ENCODE results near the gene XDH. TPM values are rescaled to one million over a fixed set of nuclear protein-coding genes. Genes with fewer than 3 reads are reported as not detected.

The XDH gene
- total RNA-seq, 1 experiment from 2014 or later = 47.5 TPM

GRCh38 chr2:31382452-31383120 lies 32.0 kb downstream of the XDH start:
- DNase-seq (ENCODE audit: unreplicated experiment) = no peak
- no TSS peak for BruUV-seq (replicated peaks)
- TF ChIP-seq, protein P1, sequence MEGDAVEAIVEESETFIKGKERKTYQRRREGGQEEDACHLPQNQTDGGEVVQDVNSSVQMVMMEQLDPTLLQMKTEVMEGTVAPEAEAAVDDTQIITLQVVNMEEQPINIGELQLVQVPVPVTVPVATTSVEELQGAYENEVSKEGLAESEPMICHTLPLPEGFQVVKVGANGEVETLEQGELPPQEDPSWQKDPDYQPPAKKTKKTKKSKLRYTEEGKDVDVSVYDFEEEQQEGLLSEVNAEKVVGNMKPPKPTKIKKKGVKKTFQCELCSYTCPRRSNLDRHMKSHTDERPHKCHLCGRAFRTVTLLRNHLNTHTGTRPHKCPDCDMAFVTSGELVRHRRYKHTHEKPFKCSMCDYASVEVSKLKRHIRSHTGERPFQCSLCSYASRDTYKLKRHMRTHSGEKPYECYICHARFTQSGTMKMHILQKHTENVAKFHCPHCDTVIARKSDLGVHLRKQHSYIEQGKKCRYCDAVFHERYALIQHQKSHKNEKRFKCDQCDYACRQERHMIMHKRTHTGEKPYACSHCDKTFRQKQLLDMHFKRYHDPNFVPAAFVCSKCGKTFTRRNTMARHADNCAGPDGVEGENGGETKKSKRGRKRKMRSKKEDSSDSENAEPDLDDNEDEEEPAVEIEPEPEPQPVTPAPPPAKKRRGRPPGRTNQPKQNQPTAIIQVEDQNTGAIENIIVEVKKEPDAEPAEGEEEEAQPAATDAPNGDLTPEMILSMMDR (IDR thresholded peaks at IDR 0.05; ENCODE audit: unreplicated experiment) = no peak
- Mint-ChIP-seq H3K27ac (ENCODE audit: low read depth, unreplicated experiment) (peak overlapping the region; percentile 99), H3K4me3 (ENCODE audit: unreplicated experiment) (no peak overlapping the region), H3K9me3 (ENCODE audit: unreplicated experiment) (no peaks in the 10 kb centered on the region), H3K27me3 (ENCODE audit: insufficient read depth, unreplicated experiment) (no peaks in the 10 kb centered on the region), H3K4me1 (ENCODE audit: insufficient read depth, unreplicated experiment) (peaks cover 30% of the 10 kb centered on the region), H3K36me3 (ENCODE audit: insufficient read depth, unreplicated experiment) (peaks cover 38% of the 10 kb centered on the region)
- POLR2A ChIA-PET = interaction anchor here (0.8 to 5.0 kb wide), 4 partner anchors 14 to 30 kb away, joined by 3 to 36 read pairs (median 19); partner anchors contain the start of gene XDH
- CTCF ChIA-PET = interaction anchor here (0.6 to 3.7 kb wide), 12 partner anchors 9 to 1132 kb away, joined by 3 to 11 read pairs (median 4); partner anchors contain the start of gene XDH
- intact Hi-C loops (cut with micrococcal nuclease) = no loop called here

DNA sequence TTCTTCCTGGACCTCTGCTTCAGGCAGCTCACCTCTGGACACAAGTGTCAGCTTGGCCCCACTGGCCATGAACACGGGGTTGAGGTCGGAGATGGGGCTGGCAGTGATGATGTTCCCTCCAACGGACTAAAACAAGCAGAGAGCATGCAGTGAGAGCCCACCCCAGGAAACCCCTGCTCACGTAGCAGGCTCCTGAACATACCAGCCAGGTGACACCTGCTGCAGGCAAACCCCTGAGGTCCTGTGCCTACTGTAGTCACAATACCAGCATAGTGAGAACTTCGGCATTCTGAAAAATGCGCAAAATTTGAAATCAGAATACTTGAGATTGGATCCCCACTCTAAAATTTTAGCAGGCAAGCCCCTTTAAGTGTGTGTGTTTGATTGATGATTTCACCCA lies 32.9 kb downstream of the XDH start:
- BruUV-seq (replicated peaks) = no TSS peak
- H3K4me1 Mint-ChIP-seq (ENCODE audit: insufficient read depth, unreplicated experiment) = peaks cover 30% of the 10 kb centered on the region
- H3K9me3 Mint-ChIP-seq (ENCODE audit: unreplicated experiment) = no peaks in the 10 kb centered on the region
- TF ChIP-seq, protein P1 (IDR thresholded peaks at IDR 0.05; ENCODE audit: unreplicated experiment) = no peak
- peaks cover 32% of the 10 kb centered on the region for H3K36me3 Mint-ChIP-seq (ENCODE audit: insufficient read depth, unreplicated experiment)
- POLR2A ChIA-PET = interaction anchor here (1.0 kb wide), 1 partner anchor 15 kb away, joined by 4 read pairs; no protein-coding TSS in a partner anchor
- no peak overlapping the region for H3K4me3 Mint-ChIP-seq (ENCODE audit: unreplicated experiment)
- DNase-seq (ENCODE audit: unreplicated experiment) = no peak
- CTCF ChIA-PET = interaction anchor here (0.7 to 1.4 kb wide), 5 partner anchors 10 to 29 kb away, joined by 3 to 4 read pairs (median 4); no protein-coding TSS in a partner anchor
- no peaks in the 10 kb centered on the region for H3K27me3 Mint-ChIP-seq (ENCODE audit: insufficient read depth, unreplicated experiment)
- H3K27ac Mint-ChIP-seq (ENCODE audit: low read depth, unreplicated experiment) = no peak overlapping the region
- intact Hi-C loops (cut with micrococcal nuclease) = no loop called here

DNA sequence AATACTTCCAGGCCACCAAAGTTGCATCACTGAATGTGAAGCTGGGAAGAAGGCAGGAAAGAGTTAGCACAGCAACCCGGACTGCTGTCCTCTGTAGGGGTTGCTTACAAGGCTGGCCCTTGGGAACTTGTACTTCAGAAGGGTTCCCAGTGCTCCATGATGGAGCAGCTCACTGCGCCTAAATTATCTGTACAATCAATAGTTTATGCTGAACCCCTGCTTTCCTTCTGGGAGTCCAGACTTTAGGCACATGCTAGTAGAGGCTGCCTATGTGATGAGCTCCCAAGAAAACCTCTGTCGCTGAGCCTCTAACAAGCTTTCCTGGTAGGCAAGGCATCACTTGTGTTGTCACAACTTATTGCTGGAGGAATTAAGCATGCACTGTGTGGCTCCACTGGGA lies 34.3 kb downstream of the XDH start:
- CTCF ChIA-PET = no interaction called here
- Mint-ChIP-seq H3K4me1 (ENCODE audit: insufficient read depth, unreplicated experiment) (peaks cover 26% of the 10 kb centered on the region), H3K36me3 (ENCODE audit: insufficient read depth, unreplicated experiment) (peaks cover 38% of the 10 kb centered on the region), H3K9me3 (ENCODE audit: unreplicated experiment) (no peaks in the 10 kb centered on the region), H3K4me3 (ENCODE audit: unreplicated experiment) (no peak overlapping the region), H3K27ac (ENCODE audit: low read depth, unreplicated experiment) (no peak overlapping the region), H3K27me3 (ENCODE audit: insufficient read depth, unreplicated experiment) (no peaks in the 10 kb centered on the region)
- BruUV-seq (replicated peaks) = no TSS peak
- TF ChIP-seq, protein P1 (IDR thresholded peaks at IDR 0.05; ENCODE audit: unreplicated experiment) = no peak
- no peak for DNase-seq (ENCODE audit: unreplicated experiment)
- POLR2A ChIA-PET = interaction anchor here (2.0 kb wide), 1 partner anchor 13 kb away, joined by 6 read pairs; no protein-coding TSS in a partner anchor
- intact Hi-C loops (cut with micrococcal nuclease) = no loop called here

- ChIA-PET CTCF (no interaction called here), POLR2A (interaction anchor here (1.0 to 2.0 kb wide), 2 partner anchors 13 to 35 kb away, joined by 3 to 6 read pairs; partner anchors contain the start of gene XDH)
These were observed 34.8 kb downstream of the XDH start for GRCh38 chr2:31379747-31380146.

More at GRCh38 chr2:31379747-31380146, 34.8 kb downstream of the XDH start:
- Mint-ChIP-seq H3K36me3 (ENCODE audit: insufficient read depth, unreplicated experiment) (peaks cover 38% of the 10 kb centered on the region), H3K4me1 (ENCODE audit: insufficient read depth, unreplicated experiment) (peaks cover 21% of the 10 kb centered on the region), H3K9me3 (ENCODE audit: unreplicated experiment) (no peaks in the 10 kb centered on the region), H3K27ac (ENCODE audit: low read depth, unreplicated experiment) (no peak overlapping the region), H3K27me3 (ENCODE audit: insufficient read depth, unreplicated experiment) (no peaks in the 10 kb centered on the region), H3K4me3 (ENCODE audit: unreplicated experiment) (no peak overlapping the region)
- intact Hi-C loops (cut with micrococcal nuclease) = no loop called here
- TF ChIP-seq, protein P1 (IDR thresholded peaks at IDR 0.05; ENCODE audit: unreplicated experiment) = no peak
- no peak for DNase-seq (ENCODE audit: unreplicated experiment)
- no TSS peak for BruUV-seq (replicated peaks)

Measured in MCF 10A (cell line).